ENCODE results near the gene TTC9.

TTC9 gene

GRCh38 chr14:70716483-70716882 lies 74.8 kb downstream of the TTC9 start:
- no peak for DNase-seq (ENCODE audit: low read depth in 2 of 2)

GRCh38 chr14:70716958-70717357 lies 75.2 kb downstream of the TTC9 start:
- DNase-seq (ENCODE audit: low read depth in 2 of 2) = no peak

- no peak for DNase-seq (ENCODE audit: low read depth in 2 of 2)
Observed at GRCh38 chr14:70718383-70719118, 76.8 kb downstream of the TTC9 start.

- no peak for DNase-seq (ENCODE audit: low read depth in 2 of 2)
Observed at GRCh38 chr14:70721542-70721941, 79.8 kb downstream of the TTC9 start.

- no peak for DNase-seq (ENCODE audit: low read depth in 2 of 2)
Observed at GRCh38 chr14:70722418-70722817, 80.7 kb downstream of the TTC9 start.

GRCh38 chr14:70723276-70723675 lies 81.6 kb downstream of the TTC9 start:
- no peak for DNase-seq (ENCODE audit: low read depth in 2 of 2)

GRCh38 chr14:70724110-70724509 lies 82.4 kb downstream of the TTC9 start:
- DNase-seq (ENCODE audit: low read depth in 2 of 2) = no peak

- DNase-seq (ENCODE audit: low read depth in 2 of 2) = no peak
Observed at GRCh38 chr14:70724944-70725343, 83.2 kb downstream of the TTC9 start.
